ENCODE results near the gene UBE2J2. TPM values are rescaled to one million over a fixed set of nuclear protein-coding genes. Genes with fewer than 3 reads are reported as not detected.

UBE2J2 gene
- polyA plus RNA-seq, 1 donor from 2014 or later: 79.7 TPM

GRCh38 chr1:1213345-1214265 is 60.0 kb downstream of the UBE2J2 start, which contains the start of gene TNFRSF4:
TNFRSF4 (minus strand) TSS chr1:1214153; CDS start chr1:1214127, 26 bp downstream.
- H4K20me1 ChIP-seq (ENCODE audit: insufficient read depth): no peaks in the 10 kb centered on the region
- H2AFZ ChIP-seq (ENCODE audit: low read depth, low read length): no peak within 1 kb of the TSS
- H3K79me2 ChIP-seq (replicated peaks; ENCODE audit: insufficient read depth, low read length): no peaks in the 10 kb centered on the region

More at GRCh38 chr1:1213345-1214265, 60.0 kb downstream of the UBE2J2 start, which contains the start of gene TNFRSF4:
- H3K27me3 ChIP-seq (ENCODE audit: insufficient read depth, low read depth, low read length): no peaks in the 10 kb centered on the region
- H3K9me2 ChIP-seq (ENCODE audit: insufficient read depth, low read length): no peaks in the 10 kb centered on the region
- no peak within 1 kb of the TSS for H3K4me2 ChIP-seq (ENCODE audit: low read length)
- H3K9ac ChIP-seq (ENCODE audit: low read length): no peak within 1 kb of the TSS
- H3K9me3 ChIP-seq (ENCODE audit: low read length): no peaks in the 10 kb centered on the region
- no peaks in the 10 kb centered on the region for H3K36me3 ChIP-seq (ENCODE audit: insufficient read depth, low read length)
- H3F3A ChIP-seq (ENCODE audit: insufficient read depth, low read length, poor library complexity, severe bottlenecking): no peaks in the 10 kb centered on the region
- no peak within 1 kb of the TSS for H3K27ac ChIP-seq (ENCODE audit: low read length)
- TF ChIP-seq TAF1 (IDR thresholded peaks at IDR 0.05; ENCODE audit: low read depth) (no peak), EP300 (conservative IDR thresholded peaks at IDR 0.05; ENCODE audit: poor library complexity, severe bottlenecking) (no peak), EZH2 (IDR thresholded peaks at IDR 0.05; ENCODE audit: borderline replicate concordance, insufficient read depth, low read length, poor library complexity, severe bottlenecking) (no peak), MXI1 (conservative IDR thresholded peaks at IDR 0.05; ENCODE audit: poor library complexity, severe bottlenecking) (no peak), RAD21 (conservative IDR thresholded peaks at IDR 0.05) (no peak), POLR2AphosphoS5 (IDR thresholded peaks at IDR 0.05) (no peak), REST (IDR thresholded peaks at IDR 0.05; ENCODE audit: borderline replicate concordance) (no peak), SMC3 (conservative IDR thresholded peaks at IDR 0.05; ENCODE audit: poor library complexity) (no peak), CTCF (IDR thresholded peaks at IDR 0.05; ENCODE audit: poor library complexity, severe bottlenecking) (no peak)
- H3K4me3 ChIP-seq (ENCODE audit: low read length): no peak within 1 kb of the TSS

Data from neural cell (in vitro differentiated cells).